G401.6 (cell line): ENCODE measurements around the gene CFB.
"Not testable (repeated sequence)": the region's sequence is repeated elsewhere in the genome, so short reads cannot be mapped to it uniquely, and the experiment has no call there.

ENCODE experiments used
- FAIRE-seq: peaks from 2 replicates; lab custom pipeline; 2012; peaks lifted over from hg19 to GRCh38; lab: Jason Lieb, UNC

CFB gene

DNA sequence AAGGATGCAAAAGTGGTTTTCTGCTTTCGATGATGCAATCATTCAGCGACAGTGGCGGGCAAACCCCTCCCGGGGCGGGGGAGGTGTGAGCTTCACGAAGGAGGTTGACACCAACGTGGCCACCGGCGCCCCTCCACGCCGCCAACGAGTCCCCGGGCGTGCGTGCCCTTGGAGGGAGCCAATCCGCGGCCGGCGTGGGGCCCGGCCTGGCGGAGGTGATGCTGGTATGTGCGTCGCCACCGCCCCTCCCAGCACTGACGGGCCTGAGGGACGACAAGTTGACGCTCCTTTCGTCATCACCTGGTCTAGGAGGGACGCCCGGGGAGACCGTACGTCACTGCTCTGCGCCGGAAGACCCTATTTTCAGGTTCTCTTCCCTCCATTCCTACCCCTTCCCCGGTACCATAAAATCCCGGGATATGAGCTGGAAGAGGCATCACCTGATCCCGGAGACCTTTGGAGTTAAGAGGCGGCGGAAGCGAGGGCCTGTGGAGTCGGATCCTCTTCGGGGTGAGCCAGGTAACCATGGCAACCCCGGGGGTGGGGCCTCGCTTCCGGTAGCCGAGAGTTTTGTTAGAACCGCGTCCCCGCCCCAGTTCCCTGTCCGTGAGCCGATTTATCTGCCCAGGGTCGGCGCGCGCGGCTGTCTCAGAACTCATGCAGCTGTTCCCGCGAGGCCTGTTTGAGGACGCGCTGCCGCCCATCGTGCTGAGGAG, 26.3 kb downstream of the CFB start, which contains the start of gene DXO:
DXO (minus strand) TSS at position 146 of the 716 bp plus-strand sequence. CDS start 463 bp downstream, outside the sequence.
- FAIRE-seq, result peak; percentile 76

DNA sequence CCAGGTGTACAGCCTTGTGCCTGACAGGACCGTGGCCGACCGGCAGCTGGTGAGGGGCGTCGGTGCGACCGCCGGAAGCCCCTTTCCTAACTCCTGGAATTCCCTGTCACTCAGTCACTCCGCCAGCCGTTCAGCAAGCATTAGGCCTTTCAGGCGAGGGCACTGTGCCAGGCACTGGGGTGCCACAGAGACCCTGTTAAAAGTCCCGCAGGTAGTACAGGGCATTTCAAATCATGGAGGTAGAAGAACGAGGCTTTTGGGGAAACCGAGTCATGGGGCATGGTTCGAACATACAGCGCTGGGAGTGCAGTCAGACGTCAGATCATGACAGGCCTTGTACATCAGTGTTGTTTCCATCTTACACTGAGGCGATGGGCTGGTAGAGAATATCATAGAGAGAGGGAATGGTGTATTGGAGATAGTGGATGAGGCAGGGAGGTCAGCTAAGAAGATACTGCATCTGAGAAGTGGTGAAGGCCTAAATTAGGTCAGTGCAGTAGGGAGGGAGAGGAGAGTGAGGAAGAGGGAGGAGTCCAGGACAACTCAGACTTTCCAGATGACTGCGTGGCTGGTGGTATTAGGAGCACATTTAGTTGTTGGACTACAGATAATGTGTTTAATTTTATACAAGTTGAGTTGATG, 26.9 kb downstream of the CFB start:
- FAIRE-seq, result no peak

DNA sequence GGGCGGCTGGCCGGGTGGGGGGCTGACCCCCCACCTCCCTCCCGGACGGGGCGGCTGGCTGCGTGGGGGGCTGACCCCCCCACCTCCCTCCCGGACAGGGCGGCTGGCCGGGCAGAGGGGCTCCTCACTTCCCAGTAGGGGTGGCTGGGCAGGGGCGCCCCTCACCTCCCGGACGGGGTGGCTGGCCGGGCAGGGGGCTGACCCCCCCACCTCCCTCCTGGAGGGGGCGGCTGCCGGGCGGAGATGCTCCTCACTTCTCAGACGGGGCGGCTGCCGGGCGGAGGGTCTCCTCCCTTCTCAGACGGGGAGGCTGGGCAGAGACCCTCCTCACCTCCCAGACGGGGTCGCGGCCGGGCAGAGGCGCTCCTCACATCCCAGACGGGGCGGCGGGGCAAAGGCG, 30.2 kb downstream of the CFB start:
- not testable (repeated sequence) for FAIRE-seq

DNA sequence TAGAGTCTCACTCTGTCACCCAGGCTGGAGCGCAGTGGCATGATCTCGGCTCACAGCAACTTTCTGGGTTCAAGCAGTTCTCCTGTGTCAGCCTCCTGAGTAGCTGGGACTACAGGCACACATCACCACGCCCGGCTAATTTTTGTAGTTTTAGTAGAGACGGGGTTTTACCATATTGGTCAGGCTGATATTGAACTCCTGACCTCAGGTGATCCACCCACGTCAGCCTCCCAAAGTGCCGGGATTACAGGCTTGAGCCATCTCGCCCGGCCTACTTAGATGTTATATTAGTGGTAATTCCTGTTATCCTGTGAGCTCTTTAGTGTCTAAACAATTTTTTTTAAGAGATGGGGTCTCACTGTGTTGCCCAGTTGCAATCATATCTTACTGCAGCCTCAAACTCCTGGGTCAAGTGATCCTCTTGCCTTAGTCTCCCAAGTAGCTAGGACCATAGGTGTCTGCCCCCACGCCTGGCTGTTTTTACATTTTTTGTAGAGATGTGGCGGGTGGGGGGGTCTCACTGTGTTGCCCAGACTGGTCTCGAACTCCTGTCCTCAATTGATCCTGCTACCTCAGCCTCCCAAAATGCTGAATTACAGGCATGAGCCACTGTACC, 32.0 kb downstream of the CFB start:
- FAIRE-seq, result no peak

DNA sequence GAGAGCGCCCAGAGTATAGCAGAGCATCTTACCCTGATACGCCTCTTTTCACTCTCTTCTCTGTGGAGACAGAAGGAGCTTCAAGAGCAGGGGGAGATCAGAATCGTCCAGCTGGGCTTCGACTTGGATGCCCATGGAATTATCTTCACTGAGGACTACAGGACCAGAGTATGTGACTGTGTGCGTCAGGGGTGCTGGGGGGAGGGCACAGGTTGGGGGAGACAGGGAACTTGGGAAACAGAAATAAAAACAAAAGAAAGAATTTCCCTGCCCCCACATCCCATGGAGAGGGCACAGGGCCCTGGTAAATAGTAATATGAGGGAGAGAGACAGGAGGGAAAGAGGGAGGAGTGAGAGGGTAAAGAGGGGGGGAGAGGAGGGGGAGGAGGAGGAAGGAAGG, 32.9 kb downstream of the CFB start:
- FAIRE-seq, result no peak

DNA sequence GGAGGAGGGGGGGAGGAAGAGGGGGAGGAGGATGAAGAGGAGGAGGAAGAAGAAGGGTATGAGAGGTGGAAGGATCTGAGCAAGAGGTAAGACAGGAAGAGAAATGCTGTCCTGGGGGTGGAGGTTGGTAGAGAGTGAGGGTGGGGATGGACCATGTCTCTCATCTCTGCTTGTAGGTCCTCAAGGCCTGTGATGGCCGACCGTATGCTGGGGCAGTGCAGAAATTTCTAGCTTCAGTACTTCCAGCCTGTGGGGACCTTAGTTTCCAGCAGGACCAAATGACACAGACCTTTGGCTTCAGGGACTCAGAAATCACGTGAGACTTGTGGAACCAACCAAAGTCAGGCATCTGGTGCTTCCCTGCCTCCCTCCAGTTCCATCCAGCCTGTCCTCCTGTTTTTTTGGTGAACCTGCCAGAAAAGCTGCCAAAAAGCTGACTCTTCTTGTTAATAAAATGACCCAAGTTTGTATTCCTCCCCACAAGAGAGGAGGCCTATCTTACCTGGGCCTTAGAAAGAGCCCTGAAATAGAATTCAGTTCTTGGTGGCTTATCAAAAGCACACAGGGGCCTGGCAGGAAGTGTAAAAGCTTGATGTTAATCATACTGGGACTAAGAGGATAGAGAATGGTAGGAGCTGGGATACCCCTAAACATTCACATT, 33.5 kb downstream of the CFB start:
- no peak for FAIRE-seq

DNA sequence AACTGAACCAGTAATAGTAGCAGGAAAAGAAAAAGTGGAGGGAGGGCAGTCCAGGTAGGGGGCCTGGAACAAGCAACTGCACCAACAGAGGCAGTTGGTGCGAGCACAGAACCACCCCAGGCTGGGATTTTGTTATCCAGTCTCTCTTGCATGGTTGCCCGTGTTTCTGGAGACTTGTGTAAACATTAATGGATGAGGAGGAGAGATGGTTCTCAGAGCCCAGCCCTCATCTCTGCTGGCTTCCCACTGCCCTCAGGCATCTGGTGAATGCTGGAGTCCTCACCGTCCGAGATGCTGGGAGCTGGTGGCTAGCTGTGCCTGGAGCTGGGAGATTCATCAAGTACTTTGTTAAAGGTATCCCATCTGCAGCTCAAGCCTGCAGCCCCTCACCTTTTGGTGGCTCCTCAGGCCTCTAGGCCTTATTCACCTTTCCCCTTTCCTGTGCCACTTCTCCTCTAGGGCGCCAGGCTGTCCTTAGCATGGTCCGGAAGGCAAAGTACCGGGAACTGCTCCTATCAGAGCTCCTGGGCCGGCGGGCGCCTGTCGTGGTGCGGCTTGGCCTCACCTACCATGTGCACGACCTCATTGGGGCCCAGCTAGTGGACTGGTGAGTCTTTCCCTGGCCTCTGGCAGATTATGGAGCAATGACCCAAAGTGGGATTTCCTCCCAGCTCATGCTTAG, 34.4 kb downstream of the CFB start:
- FAIRE-seq, result not testable (repeated sequence)

DNA sequence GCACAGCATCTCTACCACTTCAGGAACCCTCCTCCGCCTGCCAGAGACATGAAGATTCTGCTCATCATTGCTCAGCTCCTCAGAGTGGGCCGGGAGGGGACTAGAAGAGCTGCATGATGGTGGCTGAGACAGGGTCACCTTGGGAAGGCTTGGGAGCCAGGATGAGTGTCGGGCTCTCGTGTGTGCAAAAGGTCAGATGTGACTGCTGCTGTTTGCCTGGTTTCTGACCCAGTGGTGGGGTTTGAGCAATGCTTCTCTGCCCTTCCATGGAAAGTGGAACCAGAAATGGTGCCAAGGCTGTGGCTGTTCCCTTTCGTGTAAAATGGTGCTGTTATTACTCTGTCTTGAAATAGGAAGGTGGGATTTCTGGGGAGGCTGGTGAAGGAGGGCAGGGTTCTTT, 35.1 kb downstream of the CFB start:
- not testable (repeated sequence) for FAIRE-seq

DNA sequence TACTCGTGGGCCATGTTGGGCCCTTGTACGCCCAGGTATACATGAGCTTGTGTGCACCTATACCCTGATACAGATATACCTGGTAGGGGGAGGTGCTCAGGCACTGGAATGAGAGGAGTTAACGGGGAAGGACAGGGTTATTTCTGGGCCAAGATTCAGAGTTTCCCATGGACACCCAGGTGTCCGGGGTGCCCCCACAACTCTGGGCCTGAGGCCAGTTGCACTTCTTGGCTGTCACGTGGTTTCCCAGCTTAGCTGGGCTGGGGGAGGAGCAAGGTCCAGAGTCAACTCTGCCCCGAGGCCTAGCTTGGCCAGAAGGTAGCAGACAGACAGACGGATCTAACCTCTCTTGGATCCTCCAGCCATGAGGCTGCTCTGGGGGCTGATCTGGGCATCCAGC, 35.8 kb downstream of the CFB start, which contains the start of gene C4A:
C4A (plus strand) TSS at position 314 of the 400 bp plus-strand sequence; CDS start at position 365, 51 bp downstream.
- FAIRE-seq, result not testable (repeated sequence)

DNA sequence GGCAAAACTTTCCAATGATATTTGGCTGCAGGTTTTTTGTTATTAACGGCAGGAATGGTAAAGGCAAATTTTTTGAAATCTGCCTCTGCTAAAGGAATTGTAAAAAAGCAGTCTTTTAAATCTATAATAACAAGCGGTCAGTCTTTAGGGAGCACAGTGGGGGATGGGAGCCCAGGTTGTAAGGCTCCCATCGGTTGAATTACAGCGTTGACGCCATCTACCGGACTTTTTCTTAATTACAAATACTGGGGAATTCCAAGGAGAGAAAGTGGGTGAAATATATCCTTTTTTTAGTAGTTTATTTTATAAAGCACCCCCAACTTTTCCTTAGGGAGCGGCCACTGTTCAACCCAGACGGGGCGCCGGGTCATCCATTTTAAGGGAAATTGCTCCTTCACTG, 43.5 kb downstream of the CFB start:
- peak; percentile 89 for FAIRE-seq

DNA sequence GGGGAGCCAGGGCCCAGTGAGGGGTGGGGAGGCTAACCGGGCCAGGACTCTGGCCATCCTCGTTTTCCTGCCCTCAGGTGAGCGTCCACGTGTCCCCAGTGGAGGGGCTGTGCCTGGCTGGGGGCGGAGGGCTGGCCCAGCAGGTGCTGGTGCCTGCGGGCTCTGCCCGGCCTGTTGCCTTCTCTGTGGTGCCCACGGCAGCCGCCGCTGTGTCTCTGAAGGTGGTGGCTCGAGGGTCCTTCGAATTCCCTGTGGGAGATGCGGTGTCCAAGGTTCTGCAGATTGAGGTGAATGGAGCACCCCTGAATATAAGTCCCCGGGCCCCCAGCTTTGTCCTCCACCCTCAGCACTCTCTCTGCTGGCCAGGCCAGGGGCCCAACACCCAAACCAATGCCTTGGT, 48.5 kb downstream of the CFB start:
- FAIRE-seq, result not testable (repeated sequence)

DNA sequence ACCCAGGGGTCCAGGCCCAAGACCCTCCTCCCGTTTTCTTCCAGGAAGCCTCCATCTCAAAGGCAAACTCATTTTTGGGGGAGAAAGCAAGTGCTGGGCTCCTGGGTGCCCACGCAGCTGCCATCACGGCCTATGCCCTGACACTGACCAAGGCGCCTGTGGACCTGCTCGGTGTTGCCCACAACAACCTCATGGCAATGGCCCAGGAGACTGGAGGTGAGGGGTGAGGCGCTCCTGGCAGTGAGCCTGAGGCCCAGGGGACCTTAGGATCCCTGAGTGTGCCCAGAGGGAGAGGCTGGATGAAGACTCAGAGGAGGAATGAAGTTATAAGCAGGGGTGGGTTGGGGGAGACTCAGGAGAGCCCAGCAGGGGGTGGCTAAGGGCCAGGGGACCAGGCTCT, 50.5 kb downstream of the CFB start:
- FAIRE-seq, result not testable (repeated sequence)
